ENCODE data around the gene ALDH1B1.
A peak's percentile ranks its signal among the peaks of the same experiment; 100 is the strongest.

Gene ALDH1B1

GRCh38 chr9:38422555-38423260 is 30.2 kb downstream of the ALDH1B1 start:
- H3K27ac ChIP-seq: no peak overlapping the region
- no peak for DNase-seq (ENCODE audit: low read depth, low spot score)
- no peaks in the 10 kb centered on the region for H3K9me3 ChIP-seq (ENCODE audit: low read depth, low read length)
- H3K9ac ChIP-seq (ENCODE audit: insufficient read length): no peak overlapping the region
- H3K36me3 ChIP-seq (ENCODE audit: insufficient read depth, low read length): no peaks in the 10 kb centered on the region
- TF ChIP-seq FOXP2 (optimal IDR thresholded peaks at IDR 0.05; ENCODE audit: control extremely low read depth, extremely low read length, insufficient read depth): no peak
- no peak for TF ChIP-seq EZH2 (IDR thresholded peaks at IDR 0.05)
- TF ChIP-seq POLR2AphosphoS5 (IDR thresholded peaks at IDR 0.05; ENCODE audit: borderline replicate concordance, low read depth, low read length): no peak
- no peak overlapping the region for H3K4me3 ChIP-seq

GRCh38 chr9:38423273-38423972 is 30.9 kb downstream of the ALDH1B1 start:
- no peaks in the 10 kb centered on the region for H3K9me3 ChIP-seq (ENCODE audit: low read depth, low read length)
- H3K36me3 ChIP-seq (ENCODE audit: insufficient read depth, low read length): no peaks in the 10 kb centered on the region
- TF ChIP-seq FOXP2 (optimal IDR thresholded peaks at IDR 0.05; ENCODE audit: control extremely low read depth, extremely low read length, insufficient read depth) (no peak), POLR2AphosphoS5 (IDR thresholded peaks at IDR 0.05; ENCODE audit: borderline replicate concordance, low read depth, low read length) (no peak), EZH2 (IDR thresholded peaks at IDR 0.05) (no peak)
- no peak for DNase-seq (ENCODE audit: low read depth, low spot score)
- H3K27ac ChIP-seq: no peak overlapping the region
- no peak overlapping the region for H3K9ac ChIP-seq (ENCODE audit: insufficient read length)
- H3K4me3 ChIP-seq: peak overlapping the region; percentile 57; the same call in 1 of the 2 replicates

GRCh38 chr9:38423973-38424843 is 31.7 kb downstream of the ALDH1B1 start, which contains the start of gene IGFBPL1:
Gene IGFBPL1 (minus strand): TSS chr9:38424454. CDS start chr9:38424424, 30 bp downstream.
- Histone ChIP-seq H3K27ac (no peak within 1 kb of the TSS), H3K4me3 (peak within 1 kb of the TSS; percentile 57), H3K9ac (ENCODE audit: insufficient read length) (no peak within 1 kb of the TSS), H3K9me3 (ENCODE audit: low read depth, low read length) (no peaks in the 10 kb centered on the region), H3K36me3 (ENCODE audit: insufficient read depth, low read length) (no peaks in the 10 kb centered on the region)
- no peak for DNase-seq (ENCODE audit: low read depth, low spot score)
- TF ChIP-seq EZH2 (IDR thresholded peaks at IDR 0.05) (no peak), POLR2AphosphoS5 (IDR thresholded peaks at IDR 0.05; ENCODE audit: borderline replicate concordance, low read depth, low read length) (no peak), FOXP2 (optimal IDR thresholded peaks at IDR 0.05; ENCODE audit: control extremely low read depth, extremely low read length, insufficient read depth) (no peak)

- DNase-seq (ENCODE audit: low read depth, low spot score): no peak
- H3K9me3 ChIP-seq (ENCODE audit: low read depth, low read length): no peaks in the 10 kb centered on the region
- no peak overlapping the region for H3K9ac ChIP-seq (ENCODE audit: insufficient read length)
- no peak overlapping the region for H3K4me3 ChIP-seq
- TF ChIP-seq FOXP2 (optimal IDR thresholded peaks at IDR 0.05; ENCODE audit: control extremely low read depth, extremely low read length, insufficient read depth): no peak
- no peak for TF ChIP-seq EZH2 (IDR thresholded peaks at IDR 0.05)
- no peak for TF ChIP-seq POLR2AphosphoS5 (IDR thresholded peaks at IDR 0.05; ENCODE audit: borderline replicate concordance, low read depth, low read length)
- H3K36me3 ChIP-seq (ENCODE audit: insufficient read depth, low read length): no peaks in the 10 kb centered on the region
- no peak overlapping the region for H3K27ac ChIP-seq
These were observed 32.4 kb downstream of the ALDH1B1 start for GRCh38 chr9:38424918-38425317.

GRCh38 chr9:38428062-38428461 is 35.6 kb downstream of the ALDH1B1 start:
- Histone ChIP-seq H3K4me3 (no peak overlapping the region), H3K27ac (no peak overlapping the region), H3K9ac (ENCODE audit: insufficient read length) (no peak overlapping the region), H3K9me3 (ENCODE audit: low read depth, low read length) (no peaks in the 10 kb centered on the region), H3K36me3 (ENCODE audit: insufficient read depth, low read length) (no peaks in the 10 kb centered on the region)
- TF ChIP-seq FOXP2 (optimal IDR thresholded peaks at IDR 0.05; ENCODE audit: control extremely low read depth, extremely low read length, insufficient read depth): no peak
- no peak for TF ChIP-seq POLR2AphosphoS5 (IDR thresholded peaks at IDR 0.05; ENCODE audit: borderline replicate concordance, low read depth, low read length)
- no peak for TF ChIP-seq EZH2 (IDR thresholded peaks at IDR 0.05)
- DNase-seq (ENCODE audit: low read depth, low spot score): no peak

- DNase-seq (ENCODE audit: low read depth, low spot score): no peak
- Histone ChIP-seq H3K4me3 (no peak overlapping the region), H3K36me3 (ENCODE audit: insufficient read depth, low read length) (no peaks in the 10 kb centered on the region), H3K9me3 (ENCODE audit: low read depth, low read length) (no peaks in the 10 kb centered on the region), H3K27ac (no peak overlapping the region), H3K9ac (ENCODE audit: insufficient read length) (no peak overlapping the region)
- TF ChIP-seq EZH2 (IDR thresholded peaks at IDR 0.05) (no peak), POLR2AphosphoS5 (IDR thresholded peaks at IDR 0.05; ENCODE audit: borderline replicate concordance, low read depth, low read length) (no peak), FOXP2 (optimal IDR thresholded peaks at IDR 0.05; ENCODE audit: control extremely low read depth, extremely low read length, insufficient read depth) (no peak)
These were observed 38.6 kb downstream of the ALDH1B1 start for GRCh38 chr9:38431116-38431515.

- no peaks in the 10 kb centered on the region for H3K36me3 ChIP-seq (ENCODE audit: insufficient read depth, low read length)
- DNase-seq (ENCODE audit: low read depth, low spot score): peak; percentile 12
- H3K9ac ChIP-seq (ENCODE audit: insufficient read length): no peak overlapping the region
- TF ChIP-seq EZH2 (IDR thresholded peaks at IDR 0.05): no peak
- H3K27ac ChIP-seq: no peak overlapping the region
- no peak overlapping the region for H3K4me3 ChIP-seq
- H3K9me3 ChIP-seq (ENCODE audit: low read depth, low read length): no peaks in the 10 kb centered on the region
These were observed 40.5 kb downstream of the ALDH1B1 start for GRCh38 chr9:38432922-38433510.

GRCh38 chr9:38434365-38434764 is 41.9 kb downstream of the ALDH1B1 start:
- Histone ChIP-seq H3K9me3 (ENCODE audit: low read depth, low read length) (no peaks in the 10 kb centered on the region), H3K36me3 (ENCODE audit: insufficient read depth, low read length) (no peaks in the 10 kb centered on the region), H3K9ac (ENCODE audit: insufficient read length) (no peak overlapping the region), H3K4me3 (no peak overlapping the region), H3K27ac (no peak overlapping the region)
- TF ChIP-seq EZH2 (IDR thresholded peaks at IDR 0.05): no peak
- no peak for TF ChIP-seq FOXP2 (optimal IDR thresholded peaks at IDR 0.05; ENCODE audit: control extremely low read depth, extremely low read length, insufficient read depth)
- TF ChIP-seq POLR2AphosphoS5 (IDR thresholded peaks at IDR 0.05; ENCODE audit: borderline replicate concordance, low read depth, low read length): no peak
- no peak for DNase-seq (ENCODE audit: low read depth, low spot score)

All from SK-N-MC (cell line).